PC-9 (cell line): ENCODE data around the gene ZNF440. TPM values are rescaled to one million over a fixed set of nuclear protein-coding genes. Genes with fewer than 3 reads are reported as not detected.
"Not testable (repeated sequence)": the region's sequence is repeated elsewhere in the genome, so short reads cannot be mapped to it uniquely, and the experiment has no call there.

Experiments used
- BruUV-seq: library from RNA; stranded (reverse); fragments of 400-500 nt; replicated peaks from 2 replicates; lab custom pipeline; 2021; lab: Mats Ljungman, UMichigan
- CTCF ChIA-PET: fragments of 300-600 bp; sonication (Branson Sonifier 250); formaldehyde crosslinking; loops from one replicate; lab custom pipeline; 2022; ENCODE audit warnings: antibody characterized with exemption; lab: Charles Lee
- POLR2A ChIA-PET: fragments of 300-600 bp; sonication (Branson Sonifier 250); formaldehyde crosslinking; loops from one replicate; lab custom pipeline; 2022; ENCODE audit warnings: antibody characterized with exemption; ENCODE audit not compliant: unreplicated experiment; lab: Charles Lee
- DNase-seq, 2 experiments: peaks; one replicate each; pipeline versions ENCODE4 v3.0.0 to v3.0.0-alpha.2; 2015 to 2022; ENCODE audit warnings: mixed read lengths in 1 of 2
- H2AFZ ChIP-seq: fragments of 200-600 bp; sonication (generic); 2 replicates; pipeline ENCODE4 v1.8.1; 2017; ENCODE audit warnings: antibody characterized with exemption
- H3F3A ChIP-seq: fragments of 200-600 bp; sonication (generic); 2 replicates; pipeline ENCODE4 v1.8.1; 2017; ENCODE audit warnings: antibody characterized with exemption, mild to moderate bottlenecking, low read depth; ENCODE audit not compliant: insufficient read depth
- H3K27ac ChIP-seq: fragments of 200-600 bp; sonication (generic); 2 replicates; pipeline ENCODE4 v1.6.1; 2016; ENCODE audit warnings: mixed run types
- H3K27me3 ChIP-seq: fragments of 200-600 bp; sonication (generic); 2 replicates; pipeline ENCODE4 v1.6.1; 2016; ENCODE audit warnings: low read depth, mixed run types; ENCODE audit not compliant: insufficient read depth
- H3K36me3 ChIP-seq: fragments of 200-600 bp; sonication (generic); 2 replicates; pipeline ENCODE4 v1.6.1; 2016; ENCODE audit warnings: low read depth, mixed run types
- H3K4me1 ChIP-seq: fragments of 200-600 bp; sonication (generic); replicated peaks from 2 replicates; pipeline ENCODE4 v1.6.1; 2016; ENCODE audit warnings: mixed run types; ENCODE audit not compliant: insufficient read depth
- H3K4me2 ChIP-seq: fragments of 200-600 bp; sonication (generic); 2 replicates; pipeline ENCODE4 v1.6.1; 2017; ENCODE audit warnings: mixed run types
- H3K4me3 ChIP-seq: fragments of 200-600 bp; sonication (generic); 2 replicates; pipeline ENCODE4 v1.6.1; 2016; ENCODE audit warnings: mixed run types
- H3K79me2 ChIP-seq: fragments of 200-600 bp; sonication (generic); 2 replicates; pipeline ENCODE4 v1.6.1; 2017; ENCODE audit warnings: low read depth, mixed run types
- H3K9me2 ChIP-seq: fragments of 200-600 bp; sonication (generic); 2 replicates; pipeline ENCODE4 v1.8.1; 2017; ENCODE audit warnings: mild to moderate bottlenecking; ENCODE audit not compliant: insufficient read depth
- H3K9me3 ChIP-seq: fragments of 200-600 bp; sonication (generic); 2 replicates; pipeline ENCODE4 v1.8.1; 2016; ENCODE audit warnings: low read depth; ENCODE audit not compliant: insufficient read depth
- H4K20me1 ChIP-seq: fragments of 200-600 bp; sonication (generic); 2 replicates; pipeline ENCODE4 v1.8.1; 2017; ENCODE audit not compliant: insufficient read depth
- EZH2 ChIP-seq: fragments of 200-600 bp; sonication (generic); IDR thresholded peaks from 2 replicates; pipeline ENCODE4 v1.8.0; 2017; ENCODE audit warnings: antibody characterized with exemption, low read depth
- intact Hi-C: fragments of 100-400 bp; cut with micrococcal nuclease; formaldehyde crosslinking; loops from one replicate; pipeline ENCODE4 v1.10.0; 2022; ENCODE audit not compliant: unreplicated experiment
- total RNA-seq: library from RNA; stranded (reverse); gene quantifications from 2 replicates; pipeline ENCODE4 v1.2.3, GENCODE V29; 2021
- TF ChIP-seq, protein P1 (sequence below): fragments of 200-600 bp; sonication (generic); conservative IDR thresholded peaks from 2 replicates; pipeline ENCODE4 v1.6.1; 2017; ENCODE audit warnings: mixed run types, antibody characterized with exemption, mild to moderate bottlenecking, moderate library complexity

The ZNF440 gene
- total RNA-seq, 1 experiment from 2014 or later, result 12.5 TPM

DNA sequence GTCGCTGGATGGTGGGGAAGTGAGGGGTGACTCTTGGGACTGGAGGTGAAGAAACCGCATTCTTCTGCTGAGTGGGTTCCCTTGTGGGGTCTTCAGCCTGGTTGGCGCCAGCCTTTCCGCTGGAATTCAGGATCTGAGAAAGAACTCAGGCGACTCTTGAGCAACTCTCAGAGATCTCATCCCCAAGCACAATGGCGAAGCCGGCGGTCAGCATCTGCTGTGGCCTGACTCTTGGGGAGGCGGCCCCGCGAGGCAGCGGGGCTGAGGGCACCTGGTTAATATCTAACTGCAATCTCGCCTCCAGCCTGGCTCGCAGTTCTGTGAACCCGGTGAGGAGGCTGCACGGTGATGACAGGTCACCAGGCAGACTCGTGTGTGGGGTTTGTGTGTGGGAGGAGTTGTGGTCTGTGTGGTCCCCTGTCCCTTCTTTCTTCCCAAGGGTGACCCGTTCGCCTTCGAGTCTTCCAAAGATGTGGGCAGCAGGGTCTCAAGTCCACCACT lies 46.4 kb upstream of the ZNF440 start:
- no peaks in the 10 kb centered on the region for H3K27me3 ChIP-seq
- intact Hi-C loops, result loop anchor here (5.0 kb wide), 1 partner anchor 70 kb away; no protein-coding TSS in a partner anchor
- H3K79me2 ChIP-seq, result no peaks in the 10 kb centered on the region
- H3K4me3 ChIP-seq, result peak overlapping the region; percentile 74
- peak overlapping the region; percentile 91 for H2AFZ ChIP-seq
- no peaks in the 10 kb centered on the region for H3K9me2 ChIP-seq
- no TSS peak for BruUV-seq
- ChIA-PET CTCF (no interaction called here), POLR2A (no interaction called here)
- H3F3A ChIP-seq, result no peaks in the 10 kb centered on the region; the same call in 1 of the 2 replicates
- peak in 1 of 2 experiments; percentile 6 for DNase-seq
- TF ChIP-seq, protein P1, sequence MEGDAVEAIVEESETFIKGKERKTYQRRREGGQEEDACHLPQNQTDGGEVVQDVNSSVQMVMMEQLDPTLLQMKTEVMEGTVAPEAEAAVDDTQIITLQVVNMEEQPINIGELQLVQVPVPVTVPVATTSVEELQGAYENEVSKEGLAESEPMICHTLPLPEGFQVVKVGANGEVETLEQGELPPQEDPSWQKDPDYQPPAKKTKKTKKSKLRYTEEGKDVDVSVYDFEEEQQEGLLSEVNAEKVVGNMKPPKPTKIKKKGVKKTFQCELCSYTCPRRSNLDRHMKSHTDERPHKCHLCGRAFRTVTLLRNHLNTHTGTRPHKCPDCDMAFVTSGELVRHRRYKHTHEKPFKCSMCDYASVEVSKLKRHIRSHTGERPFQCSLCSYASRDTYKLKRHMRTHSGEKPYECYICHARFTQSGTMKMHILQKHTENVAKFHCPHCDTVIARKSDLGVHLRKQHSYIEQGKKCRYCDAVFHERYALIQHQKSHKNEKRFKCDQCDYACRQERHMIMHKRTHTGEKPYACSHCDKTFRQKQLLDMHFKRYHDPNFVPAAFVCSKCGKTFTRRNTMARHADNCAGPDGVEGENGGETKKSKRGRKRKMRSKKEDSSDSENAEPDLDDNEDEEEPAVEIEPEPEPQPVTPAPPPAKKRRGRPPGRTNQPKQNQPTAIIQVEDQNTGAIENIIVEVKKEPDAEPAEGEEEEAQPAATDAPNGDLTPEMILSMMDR, result no peak
- no peak for TF ChIP-seq EZH2
- peak overlapping the region; percentile 78 for H3K4me2 ChIP-seq
- H3K27ac ChIP-seq, result no peak overlapping the region
- no peaks in the 10 kb centered on the region for H3K36me3 ChIP-seq
- H4K20me1 ChIP-seq, result no peaks in the 10 kb centered on the region
- H3K4me1 ChIP-seq, result peaks cover 9% of the 10 kb centered on the region; the same call in 1 of the 2 replicates
- no peaks in the 10 kb centered on the region for H3K9me3 ChIP-seq

DNA sequence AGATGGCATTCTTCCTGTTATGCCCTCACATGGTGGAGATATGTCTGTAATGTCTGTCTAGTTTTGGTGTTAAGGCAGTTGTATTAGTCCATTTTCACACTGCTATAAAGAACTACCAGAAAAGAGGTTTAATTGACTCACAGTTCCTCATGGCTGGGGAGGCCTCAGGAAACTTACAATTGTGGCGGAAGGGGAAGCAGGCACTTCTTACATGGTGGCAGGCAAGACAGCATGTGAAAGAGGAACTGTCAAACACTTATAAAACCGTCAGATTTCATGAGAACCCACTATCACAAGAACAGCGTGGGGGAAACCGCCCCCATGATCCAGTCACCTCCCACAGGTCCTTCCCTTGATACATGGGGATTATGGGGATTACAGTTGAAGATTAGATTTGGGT lies 44.1 kb upstream of the ZNF440 start:
- no TSS peak for BruUV-seq
- intact Hi-C loops, result loop anchor here (5.0 kb wide), 1 partner anchor 73 kb away; no protein-coding TSS in a partner anchor

DNA sequence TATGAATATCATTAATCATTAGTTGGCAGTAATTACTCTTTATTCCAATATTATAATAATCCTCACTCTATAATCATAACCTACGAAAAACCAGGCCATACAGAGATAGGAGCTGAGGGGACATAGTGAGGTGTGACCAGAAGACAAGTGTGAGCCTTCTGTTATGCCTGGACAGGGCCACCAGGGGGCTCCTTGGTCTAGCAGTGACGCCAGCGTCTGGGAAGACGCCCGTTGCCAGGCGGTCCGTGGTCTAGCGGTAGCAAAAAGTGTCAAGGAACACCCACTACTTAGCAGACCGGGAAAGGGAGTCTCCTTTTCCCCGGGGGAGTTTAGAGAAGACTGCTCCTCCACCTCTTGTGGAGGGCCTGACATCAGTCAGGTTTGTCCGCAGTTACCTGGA lies 42.6 kb upstream of the ZNF440 start:
- BruUV-seq, H3K79me2 ChIP-seq, H3K9me3 ChIP-seq, H3K36me3 ChIP-seq, intact Hi-C loops, H3K4me1 ChIP-seq, H4K20me1 ChIP-seq, H3F3A ChIP-seq, CTCF ChIA-PET, H3K4me3 ChIP-seq, POLR2A ChIA-PET, H3K4me2 ChIP-seq, H3K9me2 ChIP-seq, H3K27ac ChIP-seq, H2AFZ ChIP-seq, H3K27me3 ChIP-seq, DNase-seq: not testable (repeated sequence)
- TF ChIP-seq, protein P1, result peak; percentile 59

More for the DNA sequence above, 44.1 kb upstream of the ZNF440 start:
- Histone ChIP-seq H3K27me3 (no peaks in the 10 kb centered on the region), H3K36me3 (no peaks in the 10 kb centered on the region), H3K4me2 (no peak overlapping the region), H3K4me3 (no peak overlapping the region), H4K20me1 (no peaks in the 10 kb centered on the region), H3K9me2 (no peaks in the 10 kb centered on the region), H3K9me3 (no peaks in the 10 kb centered on the region), H3K27ac (no peak overlapping the region), H3K79me2 (no peaks in the 10 kb centered on the region), H3K4me1 (peaks cover 9% of the 10 kb centered on the region; the same call in 1 of the 2 replicates), H2AFZ (no peak overlapping the region), H3F3A (no peaks in the 10 kb centered on the region; the same call in 1 of the 2 replicates)
- CTCF ChIA-PET, result no interaction called here
- TF ChIP-seq, protein P1, result no peak
- TF ChIP-seq EZH2, result no peak
- POLR2A ChIA-PET, result no interaction called here
- DNase-seq, result no peak

DNA sequence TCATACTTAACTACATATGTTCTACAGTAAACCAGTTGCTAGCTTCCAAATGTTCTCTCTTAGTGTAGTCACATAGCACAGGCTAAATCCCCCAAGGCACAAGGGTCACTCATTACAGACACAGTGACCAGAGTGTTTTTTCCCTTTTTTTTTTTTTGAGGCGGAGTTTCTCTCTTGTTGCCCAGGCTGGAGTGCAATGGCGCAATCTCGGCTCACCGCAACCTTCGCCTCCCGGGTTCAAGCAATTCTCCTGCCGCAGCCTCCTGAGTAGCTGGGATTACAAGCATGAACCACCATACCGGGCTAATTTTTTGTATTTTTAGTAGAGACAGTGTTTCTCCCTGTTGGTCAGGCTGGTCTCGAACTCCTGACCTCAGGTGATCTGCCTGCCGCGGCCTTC lies 37.4 kb upstream of the ZNF440 start:
- H3K27ac ChIP-seq, H4K20me1 ChIP-seq, H3K4me3 ChIP-seq, intact Hi-C loops, CTCF ChIA-PET, BruUV-seq, H3K79me2 ChIP-seq, H3K4me2 ChIP-seq, POLR2A ChIA-PET, H3K27me3 ChIP-seq, H3F3A ChIP-seq, H2AFZ ChIP-seq, H3K4me1 ChIP-seq, DNase-seq, H3K9me2 ChIP-seq: not testable (repeated sequence)
- Histone ChIP-seq H3K36me3 (peaks cover 18% of the 10 kb centered on the region), H3K9me3 (peaks cover 41% of the 10 kb centered on the region)
